HCT116 (cell line): ENCODE results near the gene ATP2C1.

Experiments used
- CTCF ChIP-seq, 3 experiments: fragments of 200-600 bp in 1 of 3; sonication (generic) in 1 of 3; IDR thresholded peaks in 2 of 3; conservative IDR thresholded peaks in 1 of 3; 2 replicates each; pipeline ENCODE4 v1.5.1; 2012 to 2017; ENCODE audit warnings: low read depth in 2 of 3, low read length in 2 of 3, antibody characterized with exemption in 1 of 3, borderline replicate concordance in 1 of 3, control low read depth in 1 of 3, mild to moderate bottlenecking in 1 of 3, mixed read lengths in 1 of 3, mixed run types in 1 of 3, moderate library complexity in 1 of 3; ENCODE audit not compliant: insufficient read depth in 1 of 3
- POLR2A ChIP-seq: IDR thresholded peaks from 2 replicates; pipeline ENCODE4 v1.7.0; 2011; ENCODE audit warnings: borderline replicate concordance; ENCODE audit not compliant: insufficient read depth, insufficient read length; ENCODE audit errors: extremely low read depth
- TF ChIP-seq, protein P1 (sequence below): IDR thresholded peaks from 2 replicates; pipeline ENCODE4 v1.6.1; 2012

GRCh38 chr3:130963444-130963843 lies 69.6 kb downstream of the ATP2C1 start:
- TF ChIP-seq POLR2A (no peak), CTCF (IDR thresholded peaks at IDR 0.05 in 2 of 3, conservative IDR thresholded peaks at IDR 0.05 in 1 of 3; ENCODE audit: borderline replicate concordance in 1 of 3, insufficient read depth in 1 of 3, low read depth in 2 of 3, low read length in 2 of 3) (no peak)
- TF ChIP-seq, protein P1, sequence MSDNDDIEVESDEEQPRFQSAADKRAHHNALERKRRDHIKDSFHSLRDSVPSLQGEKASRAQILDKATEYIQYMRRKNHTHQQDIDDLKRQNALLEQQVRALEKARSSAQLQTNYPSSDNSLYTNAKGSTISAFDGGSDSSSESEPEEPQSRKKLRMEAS = no peak
